Measurements from ENCODE around the gene DOCK3.
"Not testable (repeated sequence)": the region's sequence is repeated elsewhere in the genome, so short reads cannot be mapped to it uniquely, and the experiment has no call there.

DOCK3 gene

DNA sequence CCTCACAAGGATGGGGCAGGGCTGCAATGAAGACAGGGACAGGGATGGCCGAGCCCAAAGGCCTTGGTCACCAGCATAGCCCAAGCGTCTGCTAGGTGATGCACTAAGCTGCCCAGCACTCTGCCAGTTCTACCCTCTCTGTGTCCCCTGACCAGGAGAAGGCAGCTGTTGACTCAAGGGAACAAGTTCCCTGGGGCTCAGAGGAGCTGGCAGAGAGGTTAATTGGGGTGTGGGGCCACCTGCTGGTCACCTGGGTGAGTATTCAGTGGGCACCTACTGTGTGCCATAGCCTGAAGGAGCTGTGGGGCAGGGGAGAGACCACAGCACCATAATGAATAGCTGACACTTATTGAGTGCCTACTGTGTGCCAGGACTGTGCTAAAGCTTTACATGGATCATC lies 22.0 kb upstream of the DOCK3 start:
- peak in 3 of 4 experiments; percentile 7 to 29 (median 14) for DNase-seq

GRCh38 chr3:50653937-50654595 lies 20.7 kb upstream of the DOCK3 start:
- DNase-seq: no peak

GRCh38 chr3:50655009-50655830 lies 19.5 kb upstream of the DOCK3 start:
- no peak for DNase-seq

DNA sequence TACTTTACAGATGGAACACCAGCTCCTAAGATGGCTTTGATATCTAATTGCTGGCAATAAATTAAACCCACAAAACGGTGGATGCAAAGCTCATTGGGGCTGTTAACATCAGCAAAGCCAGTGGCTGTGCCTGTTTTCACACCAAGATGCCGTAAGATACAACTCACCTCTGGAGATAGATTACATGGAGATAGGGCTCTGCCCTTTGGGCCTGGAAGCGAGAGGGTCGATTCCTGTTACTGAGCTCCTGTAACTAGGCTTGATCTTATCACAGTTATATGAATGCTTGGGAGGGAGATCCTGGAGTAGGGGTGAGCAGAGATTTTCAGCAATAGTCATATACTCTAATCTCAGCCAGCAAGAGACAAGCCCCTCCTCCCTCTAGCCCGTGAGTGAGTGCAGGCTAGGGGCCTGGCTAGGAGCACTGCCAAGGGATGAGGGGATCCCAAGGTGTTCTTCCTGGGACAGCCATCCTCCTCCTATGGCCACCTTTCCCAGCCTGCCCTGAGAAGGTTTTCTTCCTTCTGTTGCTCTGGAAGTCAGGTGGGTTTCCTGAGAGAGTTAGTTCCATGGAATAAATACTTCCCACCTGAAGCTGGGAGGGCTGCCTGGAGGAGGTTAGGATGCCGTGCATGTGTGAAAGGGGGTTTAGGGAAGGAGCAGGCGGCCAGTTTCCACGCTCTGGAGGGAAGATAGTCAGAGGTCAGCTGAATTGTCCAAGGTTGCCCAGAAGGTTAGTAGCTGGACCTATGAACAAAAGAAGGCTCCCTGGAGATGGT lies 18.1 kb upstream of the DOCK3 start:
- DNase-seq: no peak

GRCh38 chr3:50657407-50657806 lies 17.3 kb upstream of the DOCK3 start:
- no peak for DNase-seq

- no peak for DNase-seq
Observed at GRCh38 chr3:50657816-50658215, 16.9 kb upstream of the DOCK3 start.

GRCh38 chr3:50658416-50658815 lies 16.3 kb upstream of the DOCK3 start:
- no peak for DNase-seq

DNA sequence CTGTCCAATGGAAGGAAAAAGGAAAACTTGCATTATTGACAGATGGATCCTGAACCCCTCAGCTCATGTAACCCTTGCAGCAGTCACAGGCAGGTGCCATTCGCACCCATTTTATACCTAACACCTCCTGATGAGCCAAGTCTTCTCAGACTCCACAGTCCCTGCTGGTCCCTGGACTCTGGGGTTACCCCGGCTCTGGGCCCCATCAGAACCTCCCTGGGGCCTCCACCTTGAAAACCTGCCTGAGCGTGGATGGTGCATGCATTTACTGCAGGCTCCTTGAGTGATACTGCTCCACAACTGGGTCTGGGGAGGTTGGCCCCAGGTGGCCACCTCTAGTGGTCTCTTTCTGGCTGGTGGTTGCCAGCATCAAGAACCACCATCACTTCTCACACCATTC lies 15.9 kb upstream of the DOCK3 start:
- no peak for DNase-seq

DNA sequence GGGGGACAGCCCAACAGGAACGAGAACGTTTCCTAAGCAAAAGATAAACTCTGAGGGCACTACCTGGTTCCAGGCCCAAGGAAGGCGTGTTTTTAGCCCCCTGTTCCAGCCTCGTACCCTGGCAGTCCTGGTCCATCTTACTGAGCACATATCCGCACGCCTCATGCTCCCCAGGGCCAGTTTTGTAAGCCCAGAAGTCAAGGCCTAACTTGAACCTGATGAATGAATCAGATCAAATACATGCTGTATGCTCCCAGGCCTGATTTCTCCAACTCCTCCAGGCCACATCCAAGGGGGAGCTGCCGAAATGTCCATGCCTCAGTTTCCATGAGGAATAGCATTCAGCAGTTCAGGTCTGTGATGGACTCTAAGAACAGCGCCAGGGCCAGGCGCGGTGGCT lies 14.3 kb upstream of the DOCK3 start:
- DNase-seq: no peak

DNA sequence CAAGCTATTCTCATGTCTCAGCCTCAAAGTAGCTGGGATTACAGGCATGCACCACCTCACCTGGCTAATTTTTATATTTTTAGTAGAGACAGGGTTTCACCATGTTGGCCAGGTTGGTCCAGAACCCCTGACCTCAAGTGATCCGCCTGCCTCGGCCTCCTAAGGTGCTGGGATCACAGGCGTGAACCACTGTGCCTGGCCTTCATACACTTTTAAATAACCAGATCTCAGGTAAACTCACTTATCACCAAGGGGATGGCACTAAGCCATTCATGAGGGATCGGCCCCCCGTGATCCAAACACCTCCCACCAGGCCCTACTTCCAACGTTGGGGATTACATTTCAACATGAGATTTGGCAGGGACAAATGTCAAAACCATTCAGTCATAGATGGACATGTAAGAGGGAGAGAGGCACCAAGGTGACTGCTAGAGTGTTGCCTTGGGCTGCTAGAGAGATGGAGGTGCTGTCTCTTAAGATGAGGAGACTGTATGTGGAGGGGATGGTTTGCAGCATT lies 13.3 kb upstream of the DOCK3 start:
- no peak for DNase-seq

GRCh38 chr3:50662408-50662807 lies 12.3 kb upstream of the DOCK3 start:
- DNase-seq: no peak

DNA sequence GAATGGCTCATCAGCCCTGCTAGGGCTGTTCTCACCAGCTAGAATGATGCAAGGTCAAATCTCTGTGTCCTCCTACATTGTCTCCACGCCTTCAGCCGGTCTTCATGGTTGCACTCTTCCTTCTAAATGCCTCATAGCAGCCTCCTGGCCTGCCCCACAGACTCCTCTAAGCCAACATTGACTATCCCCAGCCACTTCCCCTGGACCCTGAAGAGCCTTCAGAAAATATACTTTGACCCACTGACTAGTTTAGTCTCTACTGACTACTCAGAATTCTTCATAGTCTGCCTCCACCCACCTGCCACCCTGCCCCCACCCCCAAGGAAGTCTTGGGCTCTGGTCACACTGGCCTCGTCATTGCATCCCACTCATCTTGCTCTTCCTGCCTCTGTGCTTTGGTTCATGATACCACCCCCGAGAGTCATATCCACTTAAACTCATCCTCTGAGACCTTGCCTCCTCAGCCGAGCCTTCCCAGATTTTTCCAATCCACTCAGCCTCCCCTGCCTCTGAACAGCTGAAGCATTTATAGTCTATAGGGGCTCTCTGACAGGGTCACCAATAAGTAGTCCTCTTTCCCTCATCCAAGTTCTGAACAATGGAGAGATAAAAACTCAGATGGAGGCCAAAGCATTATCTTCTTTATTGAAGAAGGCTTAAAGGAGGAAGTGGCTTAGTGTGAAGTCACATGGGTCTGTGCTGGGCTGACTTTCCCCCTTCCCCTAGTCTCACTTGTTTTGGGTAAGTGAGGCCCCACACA lies 9.5 kb upstream of the DOCK3 start:
- no peak for DNase-seq

- DNase-seq: not testable (repeated sequence)
Observed at GRCh38 chr3:50665841-50666115, 8.9 kb upstream of the DOCK3 start.

DNA sequence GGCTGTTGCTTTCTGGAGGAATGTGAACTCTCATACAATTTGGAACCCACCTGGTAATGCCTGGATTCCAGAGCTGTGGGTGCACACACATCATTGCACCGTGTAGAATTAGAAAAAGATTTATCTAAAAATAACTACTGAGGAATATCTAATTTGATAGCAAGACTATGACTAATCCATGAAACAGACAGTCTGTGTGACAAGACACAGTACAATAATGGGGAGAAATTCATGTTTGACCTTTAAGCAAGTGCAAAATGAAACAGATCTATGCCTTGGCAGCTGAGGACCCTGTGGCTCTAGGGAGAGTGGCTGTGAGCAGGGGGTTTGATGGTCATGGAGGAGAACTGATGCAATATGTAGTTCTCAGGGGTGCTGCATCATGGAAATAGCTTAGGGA lies 7.9 kb upstream of the DOCK3 start:
- no peak for DNase-seq

DNA sequence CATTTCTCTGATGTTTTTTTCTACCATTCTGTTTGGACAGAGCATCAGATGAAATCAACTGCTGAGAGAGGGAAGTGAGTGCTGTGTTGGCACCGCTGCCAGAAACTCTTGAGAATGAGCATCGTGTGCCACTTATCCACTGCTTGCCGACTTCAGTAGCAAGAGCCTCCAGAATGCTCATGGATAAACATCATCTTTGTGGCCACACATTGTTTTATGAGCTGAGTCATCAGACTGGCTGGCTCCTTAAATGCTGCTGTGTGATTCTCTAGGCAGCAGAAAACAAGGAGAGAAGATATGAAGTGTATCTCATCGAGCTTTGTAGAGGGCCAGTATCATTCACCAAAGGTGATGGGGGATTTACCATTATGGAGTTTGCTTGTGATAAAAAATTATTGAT lies 3.4 kb upstream of the DOCK3 start:
- no peak for DNase-seq

GRCh38 chr3:50672656-50673055 lies 2.1 kb upstream of the DOCK3 start:
- no peak for DNase-seq

- DNase-seq: no peak
Observed at GRCh38 chr3:50673931-50674330, 796 bp upstream of the DOCK3 start.

DNA sequence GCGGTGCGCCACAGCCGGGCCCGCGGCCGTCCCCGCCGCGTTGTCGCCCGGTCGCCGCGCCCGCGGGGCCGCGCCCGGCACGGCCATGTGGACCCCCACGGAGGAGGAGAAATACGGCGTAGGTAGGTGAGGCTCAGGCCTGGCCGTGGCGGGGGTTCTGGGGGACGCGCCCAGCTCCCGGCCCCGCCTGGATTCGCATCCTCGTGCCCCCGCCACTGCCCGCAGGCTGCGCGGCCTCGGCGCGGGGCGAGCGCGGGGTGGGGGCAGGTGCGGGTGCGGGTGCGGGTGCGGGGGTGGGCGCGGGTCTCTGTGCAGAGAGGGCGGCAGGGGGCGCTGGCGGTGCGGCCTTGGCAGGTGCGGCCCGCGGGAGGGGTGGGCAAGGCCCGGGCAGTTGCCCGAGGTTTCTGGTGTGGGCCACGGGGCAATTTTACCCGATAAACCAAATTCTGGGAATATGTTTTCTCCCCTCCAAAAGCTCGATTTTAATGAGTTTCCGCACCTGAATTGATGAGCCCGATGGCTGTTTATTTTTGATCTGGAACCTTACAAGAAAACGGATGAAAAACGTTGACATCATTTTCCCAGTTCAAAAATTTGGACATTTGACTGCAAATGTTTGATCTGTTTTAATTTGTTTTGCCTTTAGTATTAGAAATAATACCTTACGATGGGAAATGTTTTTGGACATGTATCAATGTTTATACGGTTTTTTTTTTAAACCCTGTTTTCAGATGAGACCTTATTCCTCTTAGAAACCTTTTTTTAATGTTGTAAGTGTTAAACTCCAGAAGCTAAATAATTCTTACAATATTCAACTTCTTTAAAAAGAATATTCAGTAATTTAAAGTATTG lies 678 bp downstream of the DOCK3 start:
- DNase-seq: peak; percentile 11 to 32 (median 24)

DNA sequence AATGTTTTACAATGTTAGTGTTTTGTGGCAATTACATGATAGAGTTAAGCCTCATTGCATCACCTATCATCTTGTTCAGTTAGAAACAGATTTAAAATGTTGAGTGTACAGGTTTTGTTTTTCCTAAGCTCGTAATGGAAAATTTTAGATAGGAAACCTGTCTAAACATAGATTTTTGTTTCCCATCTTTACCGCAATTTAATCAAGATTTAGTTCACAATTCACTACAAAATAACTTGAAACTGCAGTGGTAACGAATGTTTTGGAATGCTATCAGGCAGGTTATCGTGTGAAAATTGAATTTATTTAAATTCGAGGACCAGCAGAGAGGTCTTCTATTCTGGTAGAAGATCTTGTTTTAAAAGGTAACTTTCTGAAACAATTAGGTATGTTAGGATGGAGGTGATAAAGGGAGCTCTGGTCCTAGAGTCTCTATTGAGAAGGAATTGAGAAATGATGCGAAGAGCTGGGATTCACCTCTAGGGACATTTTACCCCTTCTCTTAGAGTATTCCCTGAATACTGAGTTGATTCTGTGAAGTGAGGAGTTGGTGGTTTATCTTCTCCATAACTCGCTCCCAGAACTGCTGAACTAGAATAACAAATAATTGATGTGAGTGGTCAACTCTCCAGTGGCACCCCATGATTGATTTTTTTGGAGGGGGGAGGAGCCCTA lies 1.4 kb downstream of the DOCK3 start:
- no peak for DNase-seq

- DNase-seq: no peak
Observed at GRCh38 chr3:50687127-50687751, 12.5 kb downstream of the DOCK3 start.

GRCh38 chr3:50687916-50688315 lies 13.2 kb downstream of the DOCK3 start:
- no peak for DNase-seq

All from activated CD4-positive, CD25-positive, alpha-beta regulatory T cell (primary cell).